ENCODE measurements around the gene PLXDC2.

PLXDC2 gene

DNA sequence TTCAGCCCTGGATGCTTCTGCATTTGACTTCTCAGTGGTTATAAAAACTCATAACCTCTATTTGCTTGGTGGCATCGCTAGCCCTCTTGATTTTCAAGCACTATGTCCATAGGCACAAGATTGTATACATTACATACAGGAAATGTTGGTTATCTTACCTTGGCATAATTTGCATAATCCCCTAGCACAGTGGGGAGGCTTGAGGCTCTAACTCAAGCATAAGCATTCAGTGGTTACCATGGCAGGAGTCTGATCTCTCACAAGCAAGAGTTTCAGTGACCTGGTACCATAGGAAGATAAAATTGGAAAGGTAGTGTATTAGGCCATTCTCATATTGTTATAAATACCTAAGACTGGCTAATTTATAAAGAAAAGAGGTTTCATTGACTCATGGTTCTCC lies 121.8 kb downstream of the PLXDC2 start:
- DNase-seq (ENCODE audit: low read depth in 3 of 3) = no peak

DNA sequence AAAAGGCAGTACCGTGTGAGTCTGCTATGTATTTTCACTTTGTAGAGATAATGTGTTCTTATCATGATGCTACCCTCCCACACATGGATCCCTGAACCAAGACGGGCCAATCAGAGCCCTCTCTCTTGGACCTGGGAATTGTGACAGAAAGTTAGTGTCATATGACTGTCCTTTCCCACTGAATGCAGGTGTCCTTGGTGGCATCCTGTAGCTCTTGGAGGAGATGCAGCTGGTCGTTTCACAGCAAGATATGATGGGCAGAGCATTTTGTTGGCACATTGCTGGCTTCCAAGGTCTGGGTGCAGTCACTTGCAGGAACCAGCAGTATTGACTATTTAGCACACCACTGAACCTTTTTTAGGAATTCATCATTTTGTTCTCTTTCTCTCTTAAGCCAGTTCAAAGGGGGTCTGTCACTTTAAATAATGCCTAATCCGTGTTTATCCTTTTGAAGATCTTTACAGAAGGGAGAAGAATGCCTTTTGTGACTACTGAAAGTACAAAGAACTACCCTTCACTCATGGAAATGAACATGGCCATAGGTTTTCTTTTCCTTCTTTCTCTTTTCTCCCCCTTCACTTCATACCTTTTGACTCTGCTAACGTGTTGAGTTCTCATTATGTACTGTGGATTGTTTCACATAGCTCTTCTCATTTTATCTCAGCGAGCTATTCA lies 125.1 kb downstream of the PLXDC2 start:
- DNase-seq (ENCODE audit: low read depth in 3 of 3) = no peak

DNA sequence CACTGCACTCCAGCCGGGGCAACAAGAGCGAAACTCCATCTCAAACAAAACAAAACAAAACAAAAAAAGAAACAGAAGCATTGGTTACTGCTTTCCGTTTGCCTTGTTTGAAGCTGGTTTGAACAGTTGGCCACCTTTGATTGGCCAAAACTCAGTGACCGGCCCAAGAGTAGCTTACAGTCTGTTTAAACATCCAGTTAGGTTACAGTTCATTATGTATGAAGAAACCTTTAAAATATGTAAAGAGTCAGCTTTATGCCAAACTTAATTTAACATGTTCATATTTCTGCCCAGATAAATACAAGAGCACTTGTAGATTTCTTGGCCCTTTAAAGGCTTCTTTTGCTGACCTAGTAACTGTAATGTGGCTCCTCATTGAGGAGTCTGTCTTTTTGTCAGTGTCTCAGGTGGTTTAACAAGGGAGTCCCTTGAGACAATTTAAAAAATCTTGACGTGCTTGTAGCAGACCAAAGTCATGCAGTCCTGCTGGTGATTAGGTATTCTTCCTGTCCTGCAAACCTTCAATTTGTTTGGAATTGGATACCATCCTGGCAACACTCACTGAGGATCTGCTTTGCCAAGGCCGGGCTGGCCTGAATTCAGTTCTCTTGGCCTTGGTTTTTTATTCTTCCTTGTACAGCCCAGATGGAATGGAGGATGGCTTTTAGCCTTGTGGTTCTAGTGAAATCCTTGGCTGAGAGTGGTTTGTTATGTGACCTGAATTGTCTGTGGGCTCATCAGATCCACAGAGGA lies 128.9 kb downstream of the PLXDC2 start:
- no peak for DNase-seq (ENCODE audit: low read depth in 3 of 3)

DNA sequence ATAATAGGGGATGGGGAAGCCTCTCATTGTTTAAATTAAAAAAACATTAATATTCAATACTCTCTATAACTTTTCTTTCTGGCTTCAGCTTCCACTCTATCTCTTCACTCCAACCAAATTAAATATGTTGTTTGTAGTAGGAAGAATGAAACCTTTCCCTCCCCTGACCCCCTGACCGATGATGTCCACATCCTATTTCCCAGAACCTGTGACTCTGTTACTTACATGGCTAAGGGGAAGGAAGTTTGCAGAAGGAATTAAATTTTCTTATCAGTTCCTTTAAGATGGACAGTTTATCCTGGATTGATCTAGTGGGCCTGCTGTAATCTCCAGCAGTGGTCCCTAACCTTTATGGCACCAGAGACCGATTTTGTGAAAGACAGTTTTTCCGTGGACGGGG lies 130.0 kb downstream of the PLXDC2 start:
- DNase-seq (ENCODE audit: low read depth in 3 of 3) = no peak

DNA sequence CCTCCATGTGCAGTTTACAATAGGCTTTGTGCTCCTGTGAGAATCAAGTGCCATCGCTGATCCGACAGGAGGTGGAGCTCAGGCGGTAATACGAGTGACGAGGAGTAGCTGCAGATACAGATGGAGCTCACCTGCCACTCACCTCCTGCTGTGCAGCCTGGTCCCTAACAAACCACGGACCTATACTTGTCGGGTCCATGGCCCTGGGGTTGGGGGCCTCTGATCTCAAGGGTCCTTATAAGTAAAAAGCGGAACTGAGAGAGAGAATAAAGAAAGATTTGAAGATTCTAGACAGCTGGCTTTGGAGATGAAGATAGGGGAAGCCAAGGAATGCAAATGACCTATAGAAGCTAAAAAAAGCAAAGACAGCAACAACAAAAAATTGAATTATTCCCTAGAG lies 130.6 kb downstream of the PLXDC2 start:
- DNase-seq (ENCODE audit: low read depth in 3 of 3) = no peak

DNA sequence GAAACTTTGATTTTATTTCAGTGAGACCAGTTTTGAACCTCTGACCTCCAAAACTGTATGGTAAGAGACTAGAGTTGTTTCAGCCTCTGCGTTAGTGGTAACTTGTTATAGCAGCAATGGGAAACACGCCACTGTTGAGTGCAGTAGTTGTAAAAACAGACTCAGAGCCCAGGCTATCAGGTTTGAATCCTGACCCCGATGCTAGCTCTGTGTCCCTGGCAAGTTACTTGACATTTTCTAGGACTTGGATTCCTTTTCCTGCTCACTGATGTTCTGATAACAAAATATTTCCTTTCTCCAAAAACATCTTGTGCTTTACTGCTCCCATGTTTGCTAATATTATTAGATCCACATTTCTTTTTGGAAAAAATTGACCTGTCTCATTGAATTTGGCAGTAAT lies 131.0 kb downstream of the PLXDC2 start:
- no peak for DNase-seq (ENCODE audit: low read depth in 3 of 3)

DNA sequence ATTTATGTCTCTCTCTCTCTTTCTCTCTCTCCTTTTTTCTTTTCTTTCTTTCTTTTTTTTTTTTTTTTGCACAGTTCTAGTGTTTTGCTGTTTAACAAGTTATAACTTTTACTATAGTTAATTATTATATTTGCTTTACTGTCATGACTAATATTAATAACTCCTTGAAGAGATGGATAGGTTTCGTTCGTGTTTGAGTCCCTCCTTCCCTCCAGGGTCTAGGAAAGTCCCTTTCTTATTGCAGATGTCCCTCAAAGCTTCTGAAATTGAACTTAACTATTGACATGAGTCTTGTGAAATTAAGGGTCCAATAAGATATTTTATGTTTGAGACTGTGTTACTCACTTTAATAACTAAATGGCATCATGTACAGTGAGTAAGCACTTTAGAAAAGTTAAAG lies 131.4 kb downstream of the PLXDC2 start:
- no peak for DNase-seq (ENCODE audit: low read depth in 3 of 3)

DNA sequence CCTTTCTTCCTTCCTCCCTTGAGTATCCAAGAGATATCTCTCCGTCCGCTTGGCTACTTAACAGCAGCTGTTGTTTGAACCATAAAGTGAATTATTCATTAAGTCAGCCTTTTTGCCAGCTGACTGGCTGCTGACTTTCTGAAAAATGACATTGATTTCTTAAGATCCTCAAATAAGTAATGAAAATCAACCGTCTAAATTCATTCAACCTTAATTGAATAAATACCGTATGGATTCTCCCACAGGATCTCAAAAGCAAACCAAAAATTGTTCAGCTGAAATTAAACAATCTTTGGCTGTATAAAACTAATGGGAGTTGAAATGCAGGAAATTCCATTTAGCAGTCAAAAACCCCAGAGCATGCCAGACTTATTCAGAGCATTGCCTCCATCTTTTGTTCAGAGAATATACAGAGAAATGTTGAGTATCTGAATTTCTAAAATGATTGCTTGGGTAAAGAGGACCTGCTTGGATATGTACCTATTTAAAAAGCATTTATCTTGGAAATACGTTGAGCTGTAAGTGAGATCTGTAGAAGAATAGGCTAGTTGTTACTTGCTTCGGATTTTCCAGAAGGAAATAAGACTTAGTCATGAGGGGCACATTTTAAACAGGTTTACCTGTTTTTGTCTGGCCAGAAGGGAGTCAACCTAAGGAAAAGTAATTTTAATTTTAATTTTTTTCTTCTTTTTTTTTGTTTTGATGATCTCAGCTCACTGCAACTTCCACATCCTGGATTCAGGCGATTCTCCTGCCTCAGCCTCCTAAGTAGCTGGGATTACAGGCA lies 136.2 kb downstream of the PLXDC2 start:
- no peak for DNase-seq (ENCODE audit: low read depth in 3 of 3)

DNA sequence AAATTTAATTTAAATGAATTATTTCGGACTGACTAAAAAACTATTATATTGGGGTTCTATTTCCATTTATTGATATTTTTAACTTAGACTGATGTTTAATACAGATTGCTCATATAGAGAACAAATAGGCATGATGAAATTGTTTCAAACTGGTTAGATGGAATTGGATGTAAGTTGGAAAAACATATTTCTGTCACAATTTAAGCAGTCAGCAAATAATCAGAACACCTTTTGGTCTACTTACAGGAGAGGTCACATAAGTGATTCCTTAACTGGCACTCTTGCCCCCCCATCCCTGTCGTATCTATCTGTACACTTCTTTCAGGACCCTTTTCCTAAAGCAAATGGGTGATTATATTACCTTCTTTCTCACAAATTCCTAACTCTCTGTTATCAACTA lies 138.4 kb downstream of the PLXDC2 start:
- DNase-seq (ENCODE audit: low read depth in 3 of 3) = no peak

DNA sequence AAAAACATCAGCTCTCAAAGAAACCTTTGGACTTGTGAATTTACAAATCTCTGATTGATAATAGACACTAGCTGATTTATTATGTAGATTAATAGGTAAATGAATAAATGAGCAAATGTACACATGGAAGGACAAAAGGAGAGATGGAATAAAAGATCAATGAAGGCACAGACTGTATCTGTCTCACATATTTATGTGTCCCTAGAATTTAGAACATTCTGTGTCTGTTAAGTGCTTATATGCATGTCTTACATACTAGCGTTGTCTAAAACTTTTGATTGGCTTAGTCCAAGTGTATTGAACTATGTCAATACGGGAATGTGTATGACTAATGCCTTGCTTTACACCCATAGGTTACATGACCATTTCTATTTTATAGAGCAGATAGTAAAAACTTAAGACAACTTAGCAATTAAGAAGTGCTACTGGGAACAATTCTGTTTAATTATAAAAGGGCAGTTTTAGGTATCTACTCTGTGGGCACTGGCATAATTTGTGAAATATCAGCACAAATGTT lies 140.3 kb downstream of the PLXDC2 start:
- DNase-seq (ENCODE audit: low read depth in 3 of 3) = no peak

DNA sequence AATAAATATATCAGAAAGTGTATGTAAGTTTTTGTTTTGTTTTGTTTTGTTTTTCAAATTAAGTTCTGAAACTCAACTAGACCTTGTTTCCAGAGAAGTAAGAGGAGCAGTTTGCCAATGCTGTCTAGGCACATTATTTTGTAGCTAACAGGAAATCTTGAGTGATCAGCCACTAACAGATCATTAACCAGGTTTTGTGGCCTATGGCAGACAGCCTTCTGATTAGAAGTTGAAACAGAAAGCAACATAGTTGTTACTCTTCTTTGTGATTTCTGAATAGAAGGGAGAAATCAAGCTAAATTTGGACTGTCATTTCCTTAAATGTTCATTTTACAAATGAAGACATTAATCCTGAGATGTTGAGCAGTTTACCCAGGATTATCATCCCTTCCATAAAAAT lies 142.6 kb downstream of the PLXDC2 start:
- DNase-seq (ENCODE audit: low read depth in 3 of 3) = no peak

DNA sequence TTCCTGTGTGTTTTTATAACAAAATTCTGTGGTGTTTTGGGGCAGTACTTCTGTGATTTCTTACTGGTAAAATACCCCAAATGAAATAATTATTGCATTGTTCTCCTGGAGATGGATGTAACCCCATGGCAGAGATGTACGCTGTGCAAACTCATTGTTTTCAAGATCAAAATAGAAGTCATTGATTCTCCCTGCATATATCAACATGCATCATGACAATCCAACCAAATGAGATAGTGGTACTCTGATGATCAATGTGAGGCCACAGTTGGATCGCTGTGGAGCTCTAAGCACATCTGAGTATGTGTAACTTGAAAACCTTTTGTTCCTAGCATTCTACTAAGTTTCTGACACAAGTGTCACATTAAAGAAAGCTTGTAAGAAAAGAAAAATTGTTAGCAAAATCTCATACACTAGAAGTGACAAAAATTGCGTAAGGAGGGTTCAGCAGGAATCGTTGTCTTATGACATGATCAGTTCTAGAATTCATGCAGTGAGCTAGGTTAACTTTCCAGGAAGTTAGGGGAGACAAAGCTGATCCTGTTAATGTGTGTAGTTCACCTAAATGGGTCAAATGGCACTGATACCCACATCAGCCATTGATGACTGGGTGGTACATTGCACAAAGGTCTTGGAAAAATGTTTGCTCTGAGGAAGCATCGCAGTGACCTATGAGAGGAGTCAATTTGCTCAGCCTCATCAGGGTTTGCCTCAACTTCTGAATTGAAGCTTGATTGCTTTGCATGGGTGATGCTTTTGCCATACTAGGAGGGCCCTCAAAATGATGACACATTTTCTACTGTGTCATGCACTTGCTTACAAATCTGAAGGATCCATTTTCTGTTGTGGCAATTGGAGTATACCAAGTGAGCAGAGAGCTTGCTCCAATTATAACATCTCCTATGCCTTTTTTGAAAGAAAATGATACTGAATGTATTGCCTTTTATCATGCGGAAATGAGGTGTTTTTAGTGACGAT lies 145.1 kb downstream of the PLXDC2 start:
- no peak for DNase-seq (ENCODE audit: low read depth in 3 of 3)

DNA sequence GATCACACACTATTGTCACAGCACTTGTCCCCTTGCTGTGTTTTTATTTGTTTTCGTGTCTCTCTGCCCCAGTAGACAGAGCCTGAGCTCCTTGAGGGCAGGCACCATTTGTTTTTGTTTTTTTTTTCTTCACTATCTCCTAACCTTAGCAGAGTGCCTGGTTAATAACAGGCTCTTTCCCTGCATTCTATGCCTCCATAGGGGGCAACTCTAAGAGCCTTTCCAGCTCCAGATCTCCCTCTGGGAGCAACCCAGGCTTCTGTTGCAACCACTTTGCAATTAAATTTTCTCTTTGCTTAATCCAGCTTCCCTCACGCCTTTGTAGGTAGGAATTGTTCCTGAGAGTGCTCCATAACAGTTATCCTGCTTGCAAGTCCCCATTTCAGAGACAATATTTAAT lies 148.4 kb downstream of the PLXDC2 start:
- no peak for DNase-seq (ENCODE audit: low read depth in 3 of 3)

DNA sequence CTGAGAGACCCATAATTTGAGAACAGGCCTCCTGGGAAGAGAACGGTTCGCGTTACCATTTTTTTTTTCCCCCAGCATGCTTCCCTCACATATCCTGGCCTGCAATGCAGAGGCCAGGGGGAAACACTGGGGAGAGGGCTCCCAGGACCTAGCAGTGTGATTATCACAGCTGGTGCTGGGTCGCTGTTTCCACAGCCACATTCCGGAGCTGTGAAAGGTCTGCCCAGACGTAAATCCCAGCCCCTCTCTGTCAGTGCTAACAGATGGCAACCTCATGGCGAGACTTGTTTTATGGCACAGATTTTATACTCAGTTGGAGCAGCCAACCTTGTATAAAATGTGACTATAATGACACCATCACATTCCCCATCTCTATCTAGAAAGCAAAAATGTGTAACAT lies 150.5 kb downstream of the PLXDC2 start:
- DNase-seq (ENCODE audit: low read depth in 3 of 3) = no peak

DNA sequence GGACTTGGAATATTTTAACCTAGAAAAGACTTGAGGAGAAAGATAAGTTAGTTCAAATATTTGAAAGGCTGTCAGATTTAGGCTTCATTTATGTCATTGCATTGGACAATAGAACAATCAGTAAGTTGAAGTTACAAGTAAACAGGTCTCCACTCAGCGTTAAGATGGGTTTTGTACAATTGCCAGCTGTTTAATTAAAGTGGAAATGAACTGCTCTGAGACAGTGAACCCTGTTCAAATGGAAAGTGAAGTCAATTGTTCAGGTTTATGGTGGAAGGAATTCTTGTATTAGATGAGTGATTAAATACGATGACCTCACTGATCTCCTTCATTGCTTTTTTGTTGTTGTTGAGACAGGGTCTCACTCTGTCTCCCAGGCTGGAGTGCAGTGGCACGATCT lies 151.7 kb downstream of the PLXDC2 start:
- no peak for DNase-seq (ENCODE audit: low read depth in 3 of 3)

DNA sequence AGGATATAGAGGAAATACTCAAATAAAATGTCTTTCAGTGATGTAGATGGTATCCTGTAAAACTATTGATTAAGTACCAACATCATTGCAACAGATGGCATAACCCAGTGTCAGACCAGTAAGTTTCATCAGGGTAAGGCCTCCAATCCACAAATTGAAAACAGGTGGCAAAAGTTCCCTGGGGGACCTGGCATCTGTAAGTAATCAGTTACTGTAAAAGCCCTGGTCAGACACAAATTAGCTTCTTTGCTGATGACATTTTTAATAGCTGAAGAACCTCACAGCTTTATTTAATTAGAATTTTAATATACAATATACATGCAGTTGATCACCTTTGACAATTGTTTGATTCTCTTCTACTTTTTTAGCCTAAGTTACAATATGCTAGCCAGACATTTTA lies 152.5 kb downstream of the PLXDC2 start:
- no peak for DNase-seq (ENCODE audit: low read depth in 3 of 3)

DNA sequence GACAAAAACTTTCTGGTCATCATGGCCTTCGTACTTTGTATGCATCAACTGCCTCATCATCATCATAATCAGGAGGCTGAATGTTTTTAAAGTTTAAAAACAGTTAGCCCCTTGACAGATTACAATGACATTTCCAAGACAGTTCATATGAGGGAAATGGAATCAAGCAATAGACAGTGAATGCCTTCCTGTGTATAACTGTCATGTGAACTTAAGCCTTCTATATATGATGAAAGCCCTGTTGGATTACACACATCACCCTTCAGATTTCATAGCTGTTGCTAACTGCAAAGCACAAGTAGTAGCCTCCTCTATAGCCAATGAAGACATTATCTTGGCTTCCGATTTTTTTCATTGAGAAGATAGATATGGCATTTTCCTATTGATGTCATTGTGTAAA lies 154.0 kb downstream of the PLXDC2 start:
- DNase-seq (ENCODE audit: low read depth in 3 of 3) = no peak

DNA sequence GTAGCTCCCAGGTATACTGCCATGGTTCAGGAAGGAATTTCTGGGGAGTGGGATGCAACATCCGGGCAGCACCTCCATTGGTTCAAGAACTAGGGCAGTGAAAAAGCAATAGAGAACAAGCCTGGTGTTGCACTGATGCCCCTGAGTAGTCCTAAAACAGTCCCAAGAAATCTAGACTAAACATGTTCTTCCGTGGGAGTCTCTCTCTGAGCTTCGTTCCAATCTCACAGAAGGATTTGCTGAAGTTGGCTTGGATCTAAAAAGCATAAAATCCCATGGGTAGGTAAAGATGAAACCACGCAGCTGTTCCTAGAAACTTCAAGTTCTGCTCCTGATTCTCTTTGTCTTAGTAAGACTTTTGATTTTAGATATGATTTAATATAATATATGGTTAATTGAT lies 154.5 kb downstream of the PLXDC2 start:
- no peak for DNase-seq (ENCODE audit: low read depth in 3 of 3)

DNA sequence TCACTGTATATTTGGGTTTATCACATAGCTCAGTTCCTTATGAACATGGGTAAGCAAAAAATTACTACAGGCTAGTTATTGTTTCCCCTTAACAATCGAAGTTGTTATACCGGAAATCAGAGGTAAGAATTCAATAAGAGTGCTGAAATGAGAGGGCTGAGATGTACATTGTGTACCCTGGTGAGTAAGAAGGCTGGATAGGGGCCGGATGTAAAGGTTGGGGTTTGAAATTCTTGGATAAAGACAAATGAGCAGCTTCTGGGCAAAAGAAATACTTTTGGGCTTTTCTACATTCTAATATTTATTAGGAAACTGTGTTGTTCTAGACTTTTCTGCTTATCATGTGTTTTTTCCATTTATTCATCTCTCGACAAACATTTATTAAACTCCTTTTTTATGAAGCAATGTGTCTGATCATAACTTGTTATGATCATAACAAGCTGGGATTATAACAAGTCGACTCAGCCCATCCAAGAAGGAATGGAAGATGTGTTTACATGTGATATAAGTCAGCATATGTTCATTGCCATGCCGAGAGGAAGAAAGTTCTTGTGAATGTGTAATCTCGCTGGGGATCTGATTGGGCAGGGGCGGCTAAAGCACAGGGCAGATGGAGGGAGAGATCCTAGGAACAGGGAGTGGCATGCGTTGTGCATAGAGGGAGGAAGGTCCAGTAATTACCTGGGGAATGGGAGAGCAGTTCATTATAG lies 155.3 kb downstream of the PLXDC2 start:
- DNase-seq (ENCODE audit: low read depth in 3 of 3) = no peak

DNA sequence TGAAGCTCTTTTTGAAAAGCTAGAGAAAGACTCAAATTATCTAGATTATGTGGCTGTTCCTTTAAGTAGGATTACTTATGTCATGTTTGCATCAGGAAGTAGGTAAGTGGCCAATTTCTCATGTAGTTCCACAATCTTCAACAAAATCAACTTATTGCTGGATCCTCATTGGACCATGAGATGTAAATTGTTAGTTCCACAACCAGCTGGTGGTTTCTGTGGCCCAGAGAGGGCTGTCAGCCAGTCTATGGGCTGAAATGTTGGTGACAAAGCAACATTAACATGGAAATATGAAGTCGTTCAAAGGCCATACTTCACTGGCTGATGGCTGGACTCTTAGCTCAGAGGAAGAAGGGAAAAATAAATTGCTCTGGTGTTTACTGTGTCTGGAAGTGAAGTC lies 157.9 kb downstream of the PLXDC2 start:
- DNase-seq (ENCODE audit: low read depth in 3 of 3) = no peak

DNA sequence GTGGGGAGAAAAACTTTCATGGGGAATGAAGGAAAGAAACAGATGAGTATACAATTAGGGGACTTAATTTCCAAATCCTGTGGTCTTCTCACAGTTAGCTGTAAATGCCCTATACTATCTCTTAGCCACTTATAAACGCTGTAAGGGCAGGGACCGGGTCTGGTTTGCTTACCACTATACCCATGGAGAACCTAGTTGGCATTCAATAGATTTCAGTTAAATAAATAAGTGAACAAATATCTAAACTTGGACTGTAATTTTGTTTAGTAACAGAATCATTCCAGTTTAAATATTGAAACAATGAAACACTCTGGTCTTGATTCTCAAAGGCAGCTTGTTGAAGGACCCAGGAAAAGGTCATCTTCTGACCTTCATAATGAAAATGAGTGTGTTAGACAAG lies 158.3 kb downstream of the PLXDC2 start:
- no peak for DNase-seq (ENCODE audit: low read depth in 3 of 3)

Measured in stimulated activated CD4-positive, alpha-beta T cell treated with anti-CD3 and anti-CD28 coated beads, TNF-alpha, amount 100 ng/mL, for 24 hours (primary cell).